ES-I3 (cell line): Measurements from ENCODE around the gene SMOC1.

Experiments
- H3K36me3 ChIP-seq: 2 replicates; pipeline ENCODE4 v1.6.1; 2013; ENCODE audit warnings: mild to moderate bottlenecking, low read length, control low read depth, moderate library complexity; ENCODE audit not compliant: insufficient read depth
- H3K4me1 ChIP-seq: 2 replicates; pipeline ENCODE4 v1.6.1; 2013; ENCODE audit warnings: mild to moderate bottlenecking, control low read depth, low read length; ENCODE audit not compliant: insufficient read depth
- H3K9ac ChIP-seq: 2 replicates; pipeline ENCODE4 v1.6.1; 2013; ENCODE audit warnings: low read depth, mild to moderate bottlenecking, low read length, moderate library complexity
- H3K9me3 ChIP-seq: 2 replicates; pipeline ENCODE4 v1.6.1; 2013; ENCODE audit warnings: mild to moderate bottlenecking, low read length, moderate library complexity; ENCODE audit not compliant: control insufficient read depth, insufficient read depth

Gene SMOC1

DNA sequence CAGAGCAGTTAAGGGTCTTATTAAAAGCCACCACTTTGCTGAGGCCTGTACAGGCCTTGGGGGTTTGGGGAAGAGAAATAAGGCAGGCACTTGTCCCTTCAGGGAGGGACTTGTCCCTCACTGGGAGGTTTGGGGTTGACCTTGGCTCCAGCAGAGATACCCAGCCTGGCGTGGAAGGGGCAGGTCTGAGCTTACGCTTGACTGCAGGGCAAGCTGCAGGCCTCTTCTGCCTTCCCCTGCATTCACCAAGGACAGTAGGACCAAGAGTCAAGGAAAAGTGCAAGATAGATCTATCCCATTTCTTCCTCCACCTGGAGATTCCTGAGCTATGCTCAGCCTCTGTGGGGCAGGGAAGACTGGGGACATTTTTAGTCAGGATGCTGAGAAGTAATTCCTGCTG is 154.3 kb downstream of the SMOC1 start:
- H3K9me3 ChIP-seq: no peaks in the 10 kb centered on the region
- peaks cover 18% of the 10 kb centered on the region for H3K4me1 ChIP-seq
- H3K9ac ChIP-seq: no peak overlapping the region
- H3K36me3 ChIP-seq: no peaks in the 10 kb centered on the region

GRCh38 chr14:70034257-70034656 is 155.0 kb downstream of the SMOC1 start:
- Histone ChIP-seq H3K36me3 (no peaks in the 10 kb centered on the region), H3K4me1 (peaks cover 18% of the 10 kb centered on the region), H3K9me3 (no peaks in the 10 kb centered on the region), H3K9ac (no peak overlapping the region)

DNA sequence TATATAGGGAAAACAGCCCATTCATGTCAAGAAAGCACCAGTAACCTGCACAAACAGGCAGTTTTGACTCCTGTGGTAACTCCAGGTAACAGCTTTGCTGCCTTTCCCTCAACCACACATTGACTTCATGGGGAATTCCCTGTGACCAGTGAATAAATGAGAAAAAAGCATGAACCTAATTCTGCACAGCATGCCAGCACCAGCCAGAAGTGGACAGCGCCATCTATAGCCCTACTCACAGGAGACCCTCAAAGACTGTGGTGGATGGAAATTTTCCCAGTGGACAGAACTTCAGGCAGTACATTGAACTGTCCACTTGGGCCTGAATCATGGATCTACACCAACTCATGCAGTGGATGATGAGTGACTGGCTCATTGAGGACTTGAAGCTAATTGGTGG is 157.4 kb downstream of the SMOC1 start:
- peaks cover 18% of the 10 kb centered on the region for H3K4me1 ChIP-seq
- H3K9me3 ChIP-seq: no peaks in the 10 kb centered on the region
- H3K9ac ChIP-seq: no peak overlapping the region
- no peaks in the 10 kb centered on the region for H3K36me3 ChIP-seq

DNA sequence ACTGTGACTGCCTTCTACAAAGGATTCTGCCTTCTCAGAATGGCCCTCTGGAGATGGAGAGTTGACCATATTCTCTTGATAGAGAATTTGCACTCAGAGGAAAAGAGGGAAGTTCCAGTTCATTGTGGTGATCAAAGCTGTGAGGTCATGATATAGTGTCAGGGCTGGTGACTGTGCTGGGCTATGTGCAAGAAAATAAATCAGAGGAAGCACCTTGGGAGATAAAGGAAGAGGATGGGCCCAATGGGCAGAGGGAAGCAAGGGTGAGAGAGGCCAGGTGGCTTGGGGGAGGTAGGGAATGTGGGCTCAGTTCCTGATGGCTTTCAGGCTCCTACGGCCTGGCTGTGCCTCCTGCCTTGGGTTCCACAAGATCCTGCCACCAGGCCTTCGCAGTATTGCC is 163.8 kb downstream of the SMOC1 start:
- no peak overlapping the region for H3K9ac ChIP-seq
- no peaks in the 10 kb centered on the region for H3K36me3 ChIP-seq
- no peaks in the 10 kb centered on the region for H3K4me1 ChIP-seq
- no peaks in the 10 kb centered on the region for H3K9me3 ChIP-seq

DNA sequence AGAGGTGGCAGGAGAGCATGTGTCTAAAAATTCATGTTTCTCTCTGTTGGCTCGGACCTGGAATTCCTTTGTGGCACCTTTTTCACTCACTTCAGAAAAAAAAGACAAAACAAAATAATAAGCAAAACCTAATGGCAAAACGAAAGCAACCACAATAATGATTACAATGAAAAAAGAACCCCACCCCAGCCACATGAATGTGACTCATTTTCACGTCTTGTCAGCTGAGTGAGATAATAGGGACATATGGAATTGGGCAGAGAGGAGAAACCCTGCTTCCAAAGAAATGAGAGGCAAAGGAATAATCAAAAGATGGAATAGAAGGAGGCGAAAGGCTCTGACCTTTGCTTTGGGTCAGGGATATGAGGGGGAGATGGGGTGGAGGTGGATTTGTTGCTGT is 166.1 kb downstream of the SMOC1 start:
- no peaks in the 10 kb centered on the region for H3K9me3 ChIP-seq
- H3K36me3 ChIP-seq: no peaks in the 10 kb centered on the region
- H3K4me1 ChIP-seq: no peaks in the 10 kb centered on the region
- no peak overlapping the region for H3K9ac ChIP-seq

DNA sequence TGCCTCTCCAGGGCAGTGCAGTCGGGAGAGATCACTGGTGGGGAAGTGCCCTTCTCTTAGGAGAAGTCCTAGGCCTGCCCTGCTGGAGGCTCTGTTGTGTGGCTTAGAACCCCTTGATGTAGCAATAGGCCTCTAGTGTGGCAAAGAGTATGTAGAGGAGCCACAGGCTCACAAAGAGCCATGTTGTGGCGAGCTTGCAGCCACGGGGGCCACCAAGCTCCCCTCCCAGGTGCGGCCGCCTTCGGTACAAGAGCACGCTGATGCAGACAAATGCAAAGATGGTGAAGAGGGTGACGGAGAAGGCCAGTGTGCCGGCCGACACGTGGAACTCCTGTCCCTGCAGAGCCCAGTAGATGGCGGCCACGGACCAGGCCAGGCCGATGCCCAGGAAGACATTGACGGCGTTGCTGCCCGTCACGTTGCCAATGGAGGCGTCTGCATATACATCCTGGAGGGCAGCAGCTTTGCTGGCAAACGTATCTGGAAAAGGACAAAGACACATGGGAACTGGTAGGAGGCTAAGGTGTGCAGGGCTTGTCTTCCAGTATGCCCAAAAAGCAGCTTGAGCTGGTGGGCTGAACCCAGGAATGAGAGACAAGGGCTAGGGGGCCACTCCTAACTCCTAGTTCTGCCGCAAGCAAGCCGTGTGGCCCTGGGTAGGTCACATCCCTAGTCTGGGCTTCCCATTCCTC is 166.8 kb downstream of the SMOC1 start:
- H3K9ac ChIP-seq: no peak overlapping the region
- no peaks in the 10 kb centered on the region for H3K36me3 ChIP-seq
- no peaks in the 10 kb centered on the region for H3K4me1 ChIP-seq
- H3K9me3 ChIP-seq: no peaks in the 10 kb centered on the region

DNA sequence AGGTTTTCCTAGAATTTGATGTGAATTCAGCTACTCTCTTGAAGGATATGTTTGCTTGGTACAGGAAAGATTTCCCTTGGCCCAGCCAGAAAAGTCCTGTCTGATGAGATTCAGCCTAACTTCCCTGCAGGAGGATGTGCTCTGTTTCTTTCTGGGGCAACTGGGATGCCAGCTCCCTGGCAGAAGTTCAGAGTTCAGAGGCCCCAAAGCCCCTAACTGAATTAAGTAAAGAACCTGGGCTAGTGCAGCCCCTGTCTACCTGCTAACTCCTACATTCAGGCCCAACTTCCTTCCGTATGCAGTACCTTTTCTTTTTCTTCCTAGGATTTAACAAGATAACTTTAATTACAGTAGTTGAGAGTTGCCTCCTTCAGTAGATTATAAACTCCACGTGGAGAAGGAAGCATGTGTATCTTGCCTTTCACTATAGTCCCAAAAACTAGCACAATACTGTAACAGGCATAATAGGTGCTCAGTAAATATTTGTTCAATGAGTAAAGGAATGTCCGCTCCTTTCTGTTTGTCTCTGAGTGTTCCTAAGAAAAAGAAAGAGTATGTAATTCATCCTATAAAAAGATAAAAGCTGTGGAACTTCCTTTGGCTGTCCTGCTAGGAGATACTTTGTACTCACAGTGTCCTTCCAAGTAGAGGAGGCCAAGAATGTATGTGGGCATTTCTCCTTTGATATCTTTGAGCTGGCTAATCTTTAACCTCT is 168.5 kb downstream of the SMOC1 start:
- Histone ChIP-seq H3K9ac (no peak overlapping the region), H3K4me1 (no peaks in the 10 kb centered on the region), H3K36me3 (no peaks in the 10 kb centered on the region)

GRCh38 chr14:70048313-70048654 is 169.1 kb downstream of the SMOC1 start:
- Histone ChIP-seq H3K9me3 (no peaks in the 10 kb centered on the region), H3K4me1 (no peaks in the 10 kb centered on the region), H3K9ac (no peak overlapping the region), H3K36me3 (no peaks in the 10 kb centered on the region)

More for the DNA sequence above, 168.5 kb downstream of the SMOC1 start:
- no peaks in the 10 kb centered on the region for H3K9me3 ChIP-seq

DNA sequence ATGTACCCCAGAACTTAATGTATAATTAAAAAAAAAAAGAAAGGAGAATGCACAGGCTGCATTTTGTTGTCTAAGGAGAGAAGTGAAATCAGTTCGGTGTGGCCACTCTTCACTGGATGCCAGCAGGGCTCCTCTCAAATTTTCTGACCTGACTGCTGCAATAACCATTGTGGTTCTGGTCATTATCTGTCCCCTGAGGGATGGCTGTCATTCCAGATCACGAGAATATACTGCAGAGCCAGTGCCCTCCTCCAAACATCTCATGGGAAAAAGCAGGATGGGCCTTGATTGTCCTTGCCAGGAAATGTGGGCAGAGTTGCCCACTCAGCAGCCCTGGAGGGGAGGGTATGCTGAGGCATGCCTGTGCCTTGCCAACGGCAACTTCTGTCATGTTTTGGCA is 170.4 kb downstream of the SMOC1 start:
- no peaks in the 10 kb centered on the region for H3K36me3 ChIP-seq
- no peaks in the 10 kb centered on the region for H3K4me1 ChIP-seq
- no peak overlapping the region for H3K9ac ChIP-seq
- H3K9me3 ChIP-seq: no peaks in the 10 kb centered on the region

DNA sequence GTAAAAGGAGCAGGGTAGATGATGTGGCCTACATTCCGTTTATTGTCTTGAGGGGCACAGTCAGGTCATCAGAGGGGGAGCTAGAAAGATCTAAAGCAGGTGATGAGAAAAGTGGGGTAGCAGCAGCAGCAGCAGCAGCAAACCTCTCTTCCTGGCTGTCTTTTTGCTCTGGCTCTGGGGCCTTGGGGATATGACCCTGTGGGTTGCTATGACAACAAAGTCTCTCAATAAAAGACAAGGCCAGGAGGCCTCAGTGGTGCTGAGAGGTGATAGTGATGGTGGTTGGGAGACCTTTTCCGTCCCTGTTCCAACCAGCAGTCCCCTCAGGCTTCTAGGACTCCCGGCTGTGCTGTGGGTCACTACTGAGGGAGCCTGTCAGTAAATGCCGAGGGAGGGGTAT is 170.9 kb downstream of the SMOC1 start:
- no peaks in the 10 kb centered on the region for H3K4me1 ChIP-seq
- H3K9me3 ChIP-seq: no peaks in the 10 kb centered on the region
- no peaks in the 10 kb centered on the region for H3K36me3 ChIP-seq
- no peak overlapping the region for H3K9ac ChIP-seq

DNA sequence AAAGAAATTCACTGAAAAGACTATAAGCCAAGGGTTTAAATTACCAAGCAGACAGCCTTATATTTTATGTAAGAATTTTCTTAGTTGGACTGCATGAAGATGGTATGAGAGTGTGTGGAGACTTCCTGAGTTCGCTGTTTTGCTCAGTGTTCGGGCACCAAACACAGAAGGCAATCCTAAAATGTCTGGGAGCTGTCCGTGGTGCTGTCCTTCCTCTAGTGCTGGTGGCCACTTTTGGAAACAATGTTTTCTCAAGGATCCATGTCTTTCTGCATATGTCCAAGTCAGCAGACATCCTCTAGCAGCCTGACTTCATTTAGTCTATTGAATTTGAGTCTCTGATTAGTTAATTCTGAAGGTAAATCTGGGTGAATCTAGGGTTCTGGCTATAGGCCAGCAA is 173.8 kb downstream of the SMOC1 start:
- Histone ChIP-seq H3K9ac (no peak overlapping the region), H3K4me1 (no peaks in the 10 kb centered on the region), H3K9me3 (no peaks in the 10 kb centered on the region), H3K36me3 (no peaks in the 10 kb centered on the region)

DNA sequence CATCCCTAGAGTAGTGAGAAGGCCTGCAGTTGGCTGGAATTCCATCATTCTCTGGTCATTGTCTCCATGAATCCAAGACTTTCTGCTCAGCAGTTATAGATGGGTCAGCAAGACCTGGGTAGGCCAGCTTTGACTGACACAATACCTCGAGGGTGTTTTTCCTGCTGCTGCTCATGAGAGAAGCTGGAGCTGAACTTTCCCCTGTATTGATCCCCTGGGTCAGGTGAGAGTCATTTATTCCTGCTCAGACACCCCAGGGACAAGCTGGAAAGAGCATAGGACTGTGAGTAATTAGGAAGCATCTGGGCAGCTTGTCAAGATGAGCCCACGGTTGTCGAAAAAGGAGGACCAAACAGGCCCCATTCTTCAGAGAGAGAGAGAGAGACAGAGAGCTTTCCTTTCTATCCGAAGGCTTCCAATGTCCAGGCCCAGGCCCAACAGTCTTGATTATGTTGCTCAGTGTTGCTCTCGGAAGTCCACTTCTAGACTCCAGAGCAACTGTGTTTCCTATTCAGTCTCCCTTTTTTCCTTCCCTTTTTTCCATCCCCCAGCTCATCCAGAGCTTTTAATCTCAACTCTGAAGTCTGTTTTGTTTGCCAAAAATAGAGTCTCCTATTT is 178.4 kb downstream of the SMOC1 start:
- Histone ChIP-seq H3K9ac (no peak overlapping the region), H3K4me1 (peaks cover 6% of the 10 kb centered on the region; the same call in 1 of the 2 replicates), H3K9me3 (no peaks in the 10 kb centered on the region), H3K36me3 (no peaks in the 10 kb centered on the region)

- Histone ChIP-seq H3K4me1 (peaks cover 6% of the 10 kb centered on the region; the same call in 1 of the 2 replicates), H3K9me3 (no peaks in the 10 kb centered on the region), H3K36me3 (no peaks in the 10 kb centered on the region), H3K9ac (no peak overlapping the region)
Observed at GRCh38 chr14:70059545-70059944, 180.3 kb downstream of the SMOC1 start.

- no peaks in the 10 kb centered on the region for H3K9me3 ChIP-seq
- H3K36me3 ChIP-seq: no peaks in the 10 kb centered on the region
- H3K4me1 ChIP-seq: peaks cover 6% of the 10 kb centered on the region; the same call in 1 of the 2 replicates
- no peak overlapping the region for H3K9ac ChIP-seq
Observed at GRCh38 chr14:70061108-70061507, 181.9 kb downstream of the SMOC1 start.
